T-cell (primary cell): ENCODE results near the gene VASH1. TPM values are rescaled to one million over a fixed set of nuclear protein-coding genes. Genes with fewer than 3 reads are reported as not detected.
"Not testable (repeated sequence)": the region's sequence is repeated elsewhere in the genome, so short reads cannot be mapped to it uniquely, and the experiment has no call there.

Experiments
- ATAC-seq, 4 experiments: fragments of 200-7000 bp in 3 of 4; fragments of 150-1000 bp in 1 of 4; cut with Tn5 transposase; replicated peaks in 1 of 4; 1 replicate in 3 of 4; 2 replicates in 1 of 4; pipeline ENCODE4 v1.10.0; 2021; ENCODE audit warnings: moderate library complexity in 3 of 4, mild to moderate bottlenecking in 2 of 4, moderate number of reproducible peaks in 1 of 4
- CTCF ChIA-PET, 2 donors: fragments of 300-600 bp; sonication (Branson Sonifier 250); formaldehyde crosslinking; loops; one replicate each; lab custom pipeline; 2022; ENCODE audit warnings: antibody characterized with exemption in 2 of 2; lab: Charles Lee
- POLR2A ChIA-PET, 2 donors: fragments of 300-600 bp; sonication (Branson Sonifier 250); formaldehyde crosslinking; loops; one replicate each; lab custom pipeline; 2022; ENCODE audit warnings: antibody characterized with exemption in 2 of 2; lab: Charles Lee
- DNase-seq, 35 experiments: peaks; one replicate each; pipeline versions ENCODE4 v3.0.0 to v3.0.0-alpha.2; 2013 to 2023
- H3K27ac ChIP-seq: one replicate; pipeline ENCODE4 v1.5.1; 2013; ENCODE audit warnings: low read length
- H3K27me3 ChIP-seq, 2 experiments: replicated peaks in 1 of 2; 1 replicate in 1 of 2; 2 replicates in 1 of 2; pipeline versions ENCODE4 v1.6.1 to v1.7.0; 2013; ENCODE audit warnings: low read length in 1 of 2, mixed read lengths in 1 of 2; ENCODE audit not compliant: control insufficient read depth in 2 of 2, insufficient read depth in 2 of 2; ENCODE audit errors: extremely low read depth in 1 of 2
- H3K36me3 ChIP-seq, 2 donors: 1 replicate in 1 of 2; 2 replicates in 1 of 2; pipeline versions ENCODE4 v1.6.1 to v1.7.0; 2013; ENCODE audit warnings: low read length in 1 of 2; ENCODE audit not compliant: control insufficient read depth in 2 of 2, insufficient read depth in 1 of 2; ENCODE audit errors: extremely low read depth in 1 of 2
- H3K4me1 ChIP-seq, 2 experiments: 1 replicate in 1 of 2; 2 replicates in 1 of 2; pipeline versions ENCODE4 v1.6.1 to v1.7.0; 2013; ENCODE audit warnings: low read length in 2 of 2, mixed read lengths in 1 of 2; ENCODE audit not compliant: insufficient read depth in 2 of 2, control insufficient read depth in 1 of 2; ENCODE audit errors: extremely low read depth in 1 of 2
- H3K4me3 ChIP-seq, 2 donors: 1 replicate in 1 of 2; 2 replicates in 1 of 2; pipeline versions ENCODE4 v1.5.1 to v1.7.0; 2013; ENCODE audit warnings: mild to moderate bottlenecking in 2 of 2, low read length in 1 of 2, moderate library complexity in 1 of 2; ENCODE audit not compliant: control insufficient read depth in 1 of 2; ENCODE audit errors: extremely low read depth in 1 of 2
- H3K9me3 ChIP-seq: 2 replicates; pipeline ENCODE4 v1.7.0; 2013
- H3K27ac Mint-ChIP-seq, 2 donors: one replicate each; pipeline ENCODE4 v1.8.0; 2020 to 2021; ENCODE audit warnings: mild to moderate bottlenecking in 2 of 2, mixed read lengths in 2 of 2
- H3K27me3 Mint-ChIP-seq, 2 donors: one replicate each; pipeline ENCODE4 v1.8.0; 2021 to 2022; ENCODE audit warnings: mixed read lengths in 2 of 2
- H3K36me3 Mint-ChIP-seq: one replicate; pipeline ENCODE4 v1.8.0; 2021; ENCODE audit warnings: mixed read lengths
- H3K4me1 Mint-ChIP-seq, 3 donors: one replicate each; pipeline ENCODE4 v1.8.0; 2020 to 2022; ENCODE audit warnings: mixed read lengths in 3 of 3, mild to moderate bottlenecking in 1 of 3
- H3K4me3 Mint-ChIP-seq, 3 donors: one replicate each; pipeline ENCODE4 v1.8.0; 2020 to 2022; ENCODE audit warnings: mild to moderate bottlenecking in 3 of 3, mixed read lengths in 3 of 3, moderate library complexity in 3 of 3
- H3K9me3 Mint-ChIP-seq, 3 donors: one replicate each; pipeline ENCODE4 v1.8.0; 2020 to 2022; ENCODE audit warnings: mixed read lengths in 3 of 3
- WGBS: methylation state at CpG from one replicate; pipeline ENCODE4 v1.1.5; 2013; ENCODE audit warnings: missing lambda C conversion rate; ENCODE audit not compliant: insufficient coverage; 5-methylcytosine and 5-hydroxymethylcytosine counted together
- total RNA-seq, 35 experiments: library from RNA in 6 of 35; stranded (reverse) in 6 of 35; fragments of 120-200 nt in 1 of 35; gene quantifications; one replicate each; pipeline versions ENCODE4 v1.2.1 to v1.2.4 and lab custom pipeline; 2013 to 2026

Gene VASH1
- total RNA-seq, 5 donors from 2014 or later (not counting 1 experiment from before 2014, with no cell fraction given): 3.8 to 14.9 (median 10.3) TPM

DNA sequence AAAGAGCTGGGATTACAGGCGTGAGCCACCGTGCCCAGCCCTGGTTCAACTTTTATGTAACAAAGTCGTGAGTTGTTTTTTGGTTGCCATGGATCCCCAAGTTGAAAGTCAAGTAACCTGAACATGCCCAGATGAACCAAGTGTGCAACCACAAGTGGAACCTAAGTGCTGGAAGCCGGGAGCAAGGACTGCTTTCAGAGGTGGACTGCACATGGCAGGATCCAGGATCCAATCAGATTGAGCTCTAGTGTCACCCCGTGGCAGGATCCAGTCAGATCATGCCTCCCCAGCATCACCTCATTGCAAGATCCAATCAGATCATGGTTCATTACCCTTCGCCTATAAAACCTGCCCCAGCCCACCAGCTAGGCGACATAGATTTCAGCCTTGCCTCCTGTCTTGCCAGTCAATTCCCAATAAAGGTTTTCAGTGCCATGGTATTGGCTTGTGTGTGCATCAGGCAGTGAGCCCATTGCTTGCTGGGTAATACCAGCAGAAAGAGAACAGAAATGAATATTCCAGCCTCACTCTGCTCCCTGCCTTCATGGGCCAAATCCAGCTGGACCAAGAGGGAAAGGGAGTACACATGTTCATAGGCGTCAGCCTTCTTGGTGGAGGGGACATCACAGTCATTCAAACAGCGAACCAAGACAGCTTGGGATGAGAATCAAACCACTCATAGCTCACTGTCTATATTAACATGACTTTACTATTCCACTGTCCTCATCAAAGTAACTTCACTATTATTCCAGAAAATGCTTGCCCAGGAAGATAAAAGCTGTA lies 43.6 kb upstream of the VASH1 start:
- ChIA-PET POLR2A (no interaction called here), CTCF (interaction anchor here in 1 of 2 donors (1.3 kb wide), 1 partner anchor 66 kb away, joined by 5 read pairs; no protein-coding TSS in a partner anchor)
- no peak overlapping the region for H3K27ac ChIP-seq
- H3K27ac Mint-ChIP-seq: no peak overlapping the region
- H3K4me1 ChIP-seq: no peaks in the 10 kb centered on the region
- no peaks in the 10 kb centered on the region for H3K9me3 ChIP-seq
- H3K4me1 Mint-ChIP-seq: peaks cover 0 to 7% (median 7%) of the 10 kb centered on the region in 3 donors
- H3K36me3 Mint-ChIP-seq: no peaks in the 10 kb centered on the region
- DNase-seq (no peak), ATAC-seq (no peak)
- no peaks in the 10 kb centered on the region for H3K9me3 Mint-ChIP-seq
- peaks cover 23 to 27% of the 10 kb centered on the region in 2 donors for H3K27me3 Mint-ChIP-seq
- peaks cover 0 to 27% of the 10 kb centered on the region in 2 experiments for H3K27me3 ChIP-seq
- H3K36me3 ChIP-seq: no peaks in the 10 kb centered on the region
- 87% methylated on average over 6 of the region's 9 CpGs for WGBS
- H3K4me3 ChIP-seq: no peak overlapping the region
- H3K4me3 Mint-ChIP-seq: no peak overlapping the region

- H3K9me3 Mint-ChIP-seq: no peaks in the 10 kb centered on the region
- WGBS: no CpG with 5 or more reads among the region's 6 CpGs
- no peaks in the 10 kb centered on the region for H3K4me1 ChIP-seq
- ChIA-PET POLR2A (no interaction called here), CTCF (interaction anchor here in 1 of 2 donors (0.9 kb wide), 1 partner anchor 352 kb away, joined by 3 read pairs; no protein-coding TSS in a partner anchor)
- ATAC-seq (no peak), DNase-seq (no peak)
- no peaks in the 10 kb centered on the region for H3K36me3 ChIP-seq
- no peaks in the 10 kb centered on the region for H3K36me3 Mint-ChIP-seq
- no peak overlapping the region for H3K4me3 ChIP-seq
- H3K27me3 Mint-ChIP-seq: peaks cover 22 to 24% of the 10 kb centered on the region in 2 donors
- no peak overlapping the region for H3K27ac ChIP-seq
- H3K27ac Mint-ChIP-seq: no peak overlapping the region
- H3K27me3 ChIP-seq: peaks cover 0 to 22% of the 10 kb centered on the region in 2 experiments
- H3K4me3 Mint-ChIP-seq: no peak overlapping the region
- no peaks in the 10 kb centered on the region for H3K9me3 ChIP-seq
- peaks cover 0 to 7% (median 7%) of the 10 kb centered on the region in 3 donors for H3K4me1 Mint-ChIP-seq
Measured at GRCh38 chr14:76718306-76719040, 42.8 kb upstream of the VASH1 start.

DNA sequence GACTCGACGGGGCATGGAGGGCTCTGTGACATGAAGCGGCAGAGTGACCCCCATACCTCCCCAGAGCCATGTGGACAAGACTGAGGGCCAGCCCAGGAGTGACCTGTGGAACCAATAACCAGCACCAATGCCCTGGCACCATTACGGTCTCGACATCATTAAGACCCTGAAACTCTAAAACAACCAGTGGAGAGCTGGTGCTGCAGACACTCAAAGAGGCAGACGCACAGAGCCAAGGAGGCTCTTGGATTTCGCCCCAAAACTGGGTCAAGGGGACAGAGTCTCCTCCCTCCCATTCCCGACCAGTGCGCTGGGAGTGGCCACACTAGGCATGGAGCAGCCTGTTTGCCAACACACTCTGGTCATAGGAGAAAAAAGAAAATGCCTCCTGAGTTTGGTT lies 41.6 kb upstream of the VASH1 start:
- Mint-ChIP-seq H3K4me1 (peaks cover 0 to 7% (median 7%) of the 10 kb centered on the region in 3 donors), H3K36me3 (no peaks in the 10 kb centered on the region), H3K27me3 (peaks cover 16% of the 10 kb centered on the region in 2 donors), H3K27ac (no peak overlapping the region), H3K9me3 (no peaks in the 10 kb centered on the region), H3K4me3 (no peak overlapping the region)
- CTCF ChIA-PET: interaction anchor here in 1 of 2 donors (0.6 kb wide), 1 partner anchor 531 kb away, joined by 3 read pairs; no protein-coding TSS in a partner anchor
- Histone ChIP-seq H3K36me3 (no peaks in the 10 kb centered on the region), H3K27me3 (peaks cover 0 to 17% of the 10 kb centered on the region in 2 experiments), H3K9me3 (no peaks in the 10 kb centered on the region), H3K27ac (no peak overlapping the region), H3K4me1 (no peaks in the 10 kb centered on the region), H3K4me3 (no peak overlapping the region)
- no peak for ATAC-seq
- POLR2A ChIA-PET: interaction anchor here in 1 of 2 donors (0.6 kb wide), 1 partner anchor 540 kb away, joined by 5 read pairs; no protein-coding TSS in a partner anchor
- DNase-seq: no peak
- 97% methylated on average over 5 of the region's 9 CpGs for WGBS

DNA sequence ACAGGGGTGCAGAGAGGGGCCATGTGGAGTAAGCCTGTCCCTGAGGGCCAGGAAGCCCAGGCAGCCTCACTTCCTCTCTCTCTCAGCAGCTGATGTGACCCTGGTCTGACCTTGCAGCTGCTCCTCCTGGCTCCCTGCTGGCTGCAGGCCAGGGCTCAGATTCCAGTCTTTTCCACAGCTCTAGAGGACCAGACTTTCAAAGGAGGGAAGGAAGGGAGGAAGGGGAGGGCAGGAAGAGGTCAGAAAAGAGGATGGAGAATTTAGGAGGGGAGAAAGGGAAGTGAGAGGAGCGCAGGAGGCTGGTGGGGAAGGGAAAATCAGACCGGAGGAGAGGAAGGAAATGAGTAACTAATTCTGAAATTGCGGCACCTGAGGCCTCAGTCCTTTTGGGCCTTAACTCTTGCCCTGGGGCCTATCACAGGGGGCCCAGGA lies 40.9 kb upstream of the VASH1 start:
- Histone ChIP-seq H3K9me3 (no peaks in the 10 kb centered on the region), H3K27ac (no peak overlapping the region), H3K4me1 (no peaks in the 10 kb centered on the region), H3K36me3 (no peaks in the 10 kb centered on the region), H3K4me3 (no peak overlapping the region), H3K27me3 (peaks cover 0 to 17% of the 10 kb centered on the region in 2 experiments)
- H3K27ac Mint-ChIP-seq: peak overlapping the region in 1 of 2 donors; percentile 73
- no peak for ATAC-seq
- no peaks in the 10 kb centered on the region for H3K9me3 Mint-ChIP-seq
- CTCF ChIA-PET: interaction anchor here in 1 of 2 donors (0.6 kb wide), 1 partner anchor 531 kb away, joined by 3 read pairs; no protein-coding TSS in a partner anchor
- H3K4me3 Mint-ChIP-seq: no peak overlapping the region
- 35% methylated on average over 3 of the region's 3 CpGs for WGBS
- H3K4me1 Mint-ChIP-seq: peaks cover 0 to 7% (median 7%) of the 10 kb centered on the region in 3 donors
- POLR2A ChIA-PET: no interaction called here
- H3K36me3 Mint-ChIP-seq: no peaks in the 10 kb centered on the region
- DNase-seq: no peak
- H3K27me3 Mint-ChIP-seq: peaks cover 16 to 20% of the 10 kb centered on the region in 2 donors

GRCh38 chr14:76721506-76721905 lies 39.8 kb upstream of the VASH1 start:
- H3K4me1 ChIP-seq, H3K36me3 ChIP-seq, CTCF ChIA-PET, H3K4me3 ChIP-seq, DNase-seq, H3K9me3 Mint-ChIP-seq, ATAC-seq, H3K36me3 Mint-ChIP-seq, H3K4me3 Mint-ChIP-seq, H3K9me3 ChIP-seq, H3K27ac Mint-ChIP-seq, H3K4me1 Mint-ChIP-seq, H3K27ac ChIP-seq: not testable (repeated sequence)
- H3K27me3 ChIP-seq: peaks cover 0 to 17% of the 10 kb centered on the region in 2 experiments
- peaks cover 12 to 20% of the 10 kb centered on the region in 2 donors for H3K27me3 Mint-ChIP-seq
- POLR2A ChIA-PET: interaction anchor here in 1 of 2 donors (0.8 kb wide), 1 partner anchor 59 kb away, joined by 15 read pairs; no protein-coding TSS in a partner anchor
- 88% methylated on average over 5 of the region's 11 CpGs for WGBS
